ENCODE data around the gene PTPRN2. TPM values are rescaled to one million over a fixed set of nuclear protein-coding genes. Genes with fewer than 3 reads are reported as not detected.

Gene PTPRN2
- polyA plus RNA-seq, 1 donor: 1.7 TPM

- DNase-seq (ENCODE audit: low read depth): no peak
Observed at GRCh38 chr7:158141221-158141582, 446.4 kb downstream of the PTPRN2 start.

- no peak for DNase-seq (ENCODE audit: low read depth)
Observed at GRCh38 chr7:158140538-158141220, 446.9 kb downstream of the PTPRN2 start.

GRCh38 chr7:158139499-158139898 is 448.1 kb downstream of the PTPRN2 start:
- no peak for DNase-seq (ENCODE audit: low read depth)

- DNase-seq (ENCODE audit: low read depth): no peak
Observed at GRCh38 chr7:158138329-158138597, 449.4 kb downstream of the PTPRN2 start.

GRCh38 chr7:158137516-158138328 is 449.9 kb downstream of the PTPRN2 start:
- DNase-seq (ENCODE audit: low read depth): no peak

- DNase-seq (ENCODE audit: low read depth): no peak
Observed at GRCh38 chr7:158135931-158136330, 451.7 kb downstream of the PTPRN2 start.

- no peak for DNase-seq (ENCODE audit: low read depth)
Observed at GRCh38 chr7:158134824-158135223, 452.8 kb downstream of the PTPRN2 start.

GRCh38 chr7:158133515-158134271 is 453.9 kb downstream of the PTPRN2 start:
- no peak for DNase-seq (ENCODE audit: low read depth)

- DNase-seq (ENCODE audit: low read depth): no peak
Observed at GRCh38 chr7:158133057-158133456, 454.6 kb downstream of the PTPRN2 start.

- DNase-seq (ENCODE audit: low read depth): no peak
Observed at GRCh38 chr7:158130023-158130409, 457.6 kb downstream of the PTPRN2 start.

GRCh38 chr7:158129037-158130022 is 458.3 kb downstream of the PTPRN2 start:
- no peak for DNase-seq (ENCODE audit: low read depth)

- DNase-seq (ENCODE audit: low read depth): no peak
Observed at GRCh38 chr7:158128572-158128971, 459.1 kb downstream of the PTPRN2 start.

- DNase-seq (ENCODE audit: low read depth): no peak
Observed at GRCh38 chr7:158127241-158127640, 460.4 kb downstream of the PTPRN2 start.

- DNase-seq (ENCODE audit: low read depth): no peak
Observed at GRCh38 chr7:158126661-158127060, 461.0 kb downstream of the PTPRN2 start.

GRCh38 chr7:158125721-158126120 is 461.9 kb downstream of the PTPRN2 start:
- DNase-seq (ENCODE audit: low read depth): no peak

- no peak for DNase-seq (ENCODE audit: low read depth)
Observed at GRCh38 chr7:158125091-158125490, 462.5 kb downstream of the PTPRN2 start.

- DNase-seq (ENCODE audit: low read depth): no peak
Observed at GRCh38 chr7:158124671-158125079, 462.9 kb downstream of the PTPRN2 start.

GRCh38 chr7:158123753-158124152 is 463.9 kb downstream of the PTPRN2 start:
- DNase-seq (ENCODE audit: low read depth): no peak

GRCh38 chr7:158123214-158123613 is 464.4 kb downstream of the PTPRN2 start:
- no peak for DNase-seq (ENCODE audit: low read depth)

GRCh38 chr7:158121441-158122045 is 466.1 kb downstream of the PTPRN2 start:
- no peak for DNase-seq (ENCODE audit: low read depth)

GRCh38 chr7:158120716-158121115 is 466.9 kb downstream of the PTPRN2 start:
- DNase-seq (ENCODE audit: low read depth): no peak
